ENCODE measurements around the gene PIK3R2. TPM values are rescaled to one million over a fixed set of nuclear protein-coding genes. Genes with fewer than 3 reads are reported as not detected.
"Not testable (repeated sequence)": the region's sequence is repeated elsewhere in the genome, so short reads cannot be mapped to it uniquely, and the experiment has no call there.

Gene PIK3R2
- polyA plus RNA-seq (2011; rRNA removed) (19.7 and 23.3 TPM in 2 replicates), polyA minus RNA-seq (2011; rRNA and poly(A)+ RNA removed) (11.5 and 12.1 TPM in 2 replicates)

DNA sequence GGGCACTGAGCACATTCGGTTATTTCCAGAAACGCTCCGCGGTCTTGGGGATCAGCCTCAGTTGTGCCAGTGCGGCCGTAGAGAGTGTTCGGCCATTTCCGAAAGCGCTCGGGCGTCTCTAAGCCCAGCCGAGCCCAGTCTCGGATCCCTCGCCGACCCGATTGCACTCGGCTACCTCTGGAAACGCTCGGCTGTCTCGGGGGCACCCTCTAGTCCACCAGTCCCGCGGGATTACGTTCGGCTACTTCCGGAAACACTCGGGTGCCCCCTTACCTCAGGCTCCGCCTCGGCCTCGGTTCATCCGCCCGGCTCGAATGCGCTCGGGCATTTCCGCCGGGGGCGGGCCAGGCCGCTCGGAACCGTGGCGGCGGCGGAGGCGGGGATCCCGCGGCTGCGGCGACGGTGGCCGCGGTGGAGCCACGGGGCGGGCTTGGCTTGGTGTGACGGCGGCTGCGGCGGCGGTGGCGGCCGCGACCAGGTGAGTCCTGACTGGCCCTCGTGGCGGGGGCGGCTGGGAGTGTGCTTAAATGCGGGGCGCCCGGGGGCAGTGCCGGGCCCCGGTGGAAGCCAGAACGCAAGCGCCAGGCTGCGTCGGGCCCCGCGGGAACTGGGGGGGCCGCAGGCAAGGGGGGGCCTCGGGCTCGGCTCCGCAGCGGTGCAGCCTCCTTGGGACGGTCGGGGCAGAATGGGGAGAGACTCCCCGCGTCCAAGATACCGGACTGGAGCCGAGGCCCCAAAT lies at the start of gene PIK3R2:
PIK3R2 (plus strand) TSS at position 347 of the 739 bp plus-strand sequence. CDS start 2,717 bp downstream, outside the sequence.
- CTCF ChIA-PET, result interaction anchor here (0.8 to 2.6 kb wide), 4 partner anchors 8 to 145 kb away, joined by 7 to 20 read pairs (median 9); partner anchors contain the start of gene ARRDC2
- Histone ChIP-seq H3K4me3 (ENCODE audit: low read depth, low read length) (peak within 1 kb of the TSS; percentile 89), H3K9me3 (ENCODE audit: control insufficient read depth, insufficient read depth, low read length) (no peaks in the 10 kb centered on the region; the same call in 1 of the 2 replicates), H3K27ac (ENCODE audit: low read depth, low read length) (peak within 1 kb of the TSS; percentile 94), H3K27me3 (ENCODE audit: control insufficient read depth, insufficient read depth, low read length) (no peaks in the 10 kb centered on the region)
- POLR2A ChIA-PET, result interaction anchor here (0.5 to 1.0 kb wide), 2 partner anchors 29 to 51 kb away, joined by 3 to 5 read pairs; partner anchors contain the start of gene RAB3A
- TF ChIP-seq, protein P1, sequence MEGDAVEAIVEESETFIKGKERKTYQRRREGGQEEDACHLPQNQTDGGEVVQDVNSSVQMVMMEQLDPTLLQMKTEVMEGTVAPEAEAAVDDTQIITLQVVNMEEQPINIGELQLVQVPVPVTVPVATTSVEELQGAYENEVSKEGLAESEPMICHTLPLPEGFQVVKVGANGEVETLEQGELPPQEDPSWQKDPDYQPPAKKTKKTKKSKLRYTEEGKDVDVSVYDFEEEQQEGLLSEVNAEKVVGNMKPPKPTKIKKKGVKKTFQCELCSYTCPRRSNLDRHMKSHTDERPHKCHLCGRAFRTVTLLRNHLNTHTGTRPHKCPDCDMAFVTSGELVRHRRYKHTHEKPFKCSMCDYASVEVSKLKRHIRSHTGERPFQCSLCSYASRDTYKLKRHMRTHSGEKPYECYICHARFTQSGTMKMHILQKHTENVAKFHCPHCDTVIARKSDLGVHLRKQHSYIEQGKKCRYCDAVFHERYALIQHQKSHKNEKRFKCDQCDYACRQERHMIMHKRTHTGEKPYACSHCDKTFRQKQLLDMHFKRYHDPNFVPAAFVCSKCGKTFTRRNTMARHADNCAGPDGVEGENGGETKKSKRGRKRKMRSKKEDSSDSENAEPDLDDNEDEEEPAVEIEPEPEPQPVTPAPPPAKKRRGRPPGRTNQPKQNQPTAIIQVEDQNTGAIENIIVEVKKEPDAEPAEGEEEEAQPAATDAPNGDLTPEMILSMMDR (IDR thresholded peaks at IDR 0.05; ENCODE audit: low read depth, low read length), result no peak
- peak; percentile 97 for DNase-seq (ENCODE audit: low read depth, low spot score)

DNA sequence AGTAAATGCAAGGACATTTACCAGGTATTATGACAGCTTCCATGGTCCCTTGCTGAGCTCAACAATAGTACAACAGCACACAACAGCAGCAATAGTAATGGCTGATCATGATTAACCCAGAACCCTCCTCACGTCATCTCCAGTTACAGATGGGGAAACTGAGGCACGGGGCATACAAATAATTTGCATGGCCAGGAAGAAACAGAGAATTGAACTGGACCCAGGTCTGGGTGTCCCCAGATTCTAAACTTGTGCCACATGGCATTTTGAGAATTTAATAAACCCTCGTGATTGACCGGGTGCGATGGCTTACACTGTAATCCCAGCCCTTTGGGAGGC lies 48.2 kb upstream of the PIK3R2 start:
- Histone ChIP-seq H3K27me3 (ENCODE audit: control insufficient read depth, insufficient read depth, low read length) (peaks cover 6% of the 10 kb centered on the region), H3K27ac (ENCODE audit: low read depth, low read length) (no peak overlapping the region), H3K4me3 (ENCODE audit: low read depth, low read length) (peak overlapping the region; percentile 55), H3K9me3 (ENCODE audit: control insufficient read depth, insufficient read depth, low read length) (no peaks in the 10 kb centered on the region; the same call in 1 of the 2 replicates)
- TF ChIP-seq, protein P1 (IDR thresholded peaks at IDR 0.05; ENCODE audit: low read depth, low read length), result no peak
- ChIA-PET CTCF (interaction anchor here (2.8 kb wide), 1 partner anchor 8 kb away, joined by 20 read pairs; no protein-coding TSS in a partner anchor), POLR2A (no interaction called here)
- no peak for DNase-seq (ENCODE audit: low read depth, low spot score)

DNA sequence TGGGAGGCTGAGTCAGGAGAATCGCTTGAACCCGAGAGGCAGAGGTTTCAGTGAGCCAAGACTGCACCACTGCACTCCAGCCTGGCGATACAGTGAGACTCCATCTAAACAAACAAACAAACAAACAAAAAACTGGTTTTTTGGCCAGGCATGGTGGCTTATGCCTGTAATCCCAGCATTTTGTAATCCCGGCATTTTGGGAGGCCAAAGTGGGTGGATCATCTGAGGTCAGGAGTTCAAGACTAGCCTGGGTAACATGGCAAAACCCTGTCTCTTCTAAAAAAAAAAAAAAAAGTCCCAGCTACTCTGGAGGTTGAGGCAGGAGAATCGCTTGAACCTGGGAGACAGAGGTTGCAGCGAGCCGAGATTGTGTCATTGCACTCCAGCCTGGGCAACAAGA lies 47.7 kb upstream of the PIK3R2 start:
- H3K9me3 ChIP-seq (ENCODE audit: control insufficient read depth, insufficient read depth, low read length); H3K27me3 ChIP-seq (ENCODE audit: control insufficient read depth, insufficient read depth, low read length); DNase-seq (ENCODE audit: low read depth, low spot score); H3K27ac ChIP-seq (ENCODE audit: low read depth, low read length); H3K4me3 ChIP-seq (ENCODE audit: low read depth, low read length): not testable (repeated sequence)
- POLR2A ChIA-PET, result interaction anchor here (0.7 kb wide), 1 partner anchor 221 kb away, joined by 3 read pairs; no protein-coding TSS in a partner anchor
- CTCF ChIA-PET, result interaction anchor here (2.8 kb wide), 1 partner anchor 8 kb away, joined by 20 read pairs; no protein-coding TSS in a partner anchor

DNA sequence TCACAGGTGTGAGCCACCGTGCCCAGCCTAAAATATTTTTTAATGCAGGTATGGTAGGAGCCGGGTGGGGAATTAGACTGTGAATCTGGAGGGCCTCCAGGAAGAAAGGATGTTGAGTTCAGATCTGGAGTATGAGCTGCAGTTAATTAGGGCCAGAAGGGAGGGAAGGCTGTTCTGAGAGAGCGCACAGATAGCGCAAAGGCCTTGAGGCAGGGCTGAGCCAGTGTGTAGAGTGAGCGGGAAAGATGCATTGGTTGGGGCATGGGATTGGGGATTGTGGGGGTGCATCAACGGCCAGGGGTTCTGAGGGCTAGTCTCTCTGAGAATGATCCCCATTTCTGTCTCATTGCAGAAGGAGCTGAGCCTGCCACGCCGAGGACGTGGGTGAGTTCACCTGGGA lies 45.7 kb upstream of the PIK3R2 start:
- H3K9me3 ChIP-seq (ENCODE audit: control insufficient read depth, insufficient read depth, low read length), result no peaks in the 10 kb centered on the region; the same call in 1 of the 2 replicates
- no peak for DNase-seq (ENCODE audit: low read depth, low spot score)
- peaks cover 3% of the 10 kb centered on the region for H3K27me3 ChIP-seq (ENCODE audit: control insufficient read depth, insufficient read depth, low read length)
- no peak overlapping the region for H3K4me3 ChIP-seq (ENCODE audit: low read depth, low read length)
- no peak overlapping the region for H3K27ac ChIP-seq (ENCODE audit: low read depth, low read length)
- TF ChIP-seq, protein P1 (IDR thresholded peaks at IDR 0.05; ENCODE audit: low read depth, low read length), result no peak
- ChIA-PET POLR2A (no interaction called here), CTCF (no interaction called here)

DNA sequence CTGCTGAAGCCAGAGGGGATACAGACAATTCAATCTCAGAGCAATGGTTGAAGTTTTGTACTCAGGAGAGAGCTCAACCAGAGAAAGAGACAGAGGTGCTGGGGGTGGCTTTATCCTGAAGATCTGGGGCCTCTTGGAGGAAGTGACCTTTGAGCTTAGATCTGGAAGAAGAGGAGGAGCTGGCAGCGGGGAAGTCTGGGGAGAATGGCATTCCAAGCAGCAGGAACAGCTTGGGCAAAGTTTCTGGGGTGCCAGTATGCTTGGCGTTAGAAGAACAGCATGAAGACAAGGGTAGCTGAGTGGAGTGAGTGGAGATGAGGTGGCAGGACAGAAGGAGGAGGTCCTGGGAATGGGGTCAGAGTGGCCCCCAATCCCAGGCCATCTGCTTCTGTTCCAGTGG lies 44.1 kb upstream of the PIK3R2 start:
- Histone ChIP-seq H3K27ac (ENCODE audit: low read depth, low read length) (no peak overlapping the region), H3K9me3 (ENCODE audit: control insufficient read depth, insufficient read depth, low read length) (no peaks in the 10 kb centered on the region; the same call in 1 of the 2 replicates), H3K27me3 (ENCODE audit: control insufficient read depth, insufficient read depth, low read length) (peaks cover 3% of the 10 kb centered on the region), H3K4me3 (ENCODE audit: low read depth, low read length) (no peak overlapping the region)
- TF ChIP-seq, protein P1 (IDR thresholded peaks at IDR 0.05; ENCODE audit: low read depth, low read length), result no peak
- CTCF ChIA-PET, result no interaction called here
- DNase-seq (ENCODE audit: low read depth, low spot score), result no peak
- POLR2A ChIA-PET, result interaction anchor here (0.7 kb wide), 1 partner anchor 12 kb away, joined by 4 read pairs; no protein-coding TSS in a partner anchor
